ENCODE measurements around the gene BSX.

Gene BSX

GRCh38 chr11:123018702-123019101, 37.1 kb upstream of the BSX start:
- no peak for TF ChIP-seq SPI1 (IDR thresholded peaks at IDR 0.05; ENCODE audit: borderline replicate concordance, low read depth)
- no peak for TF ChIP-seq POLR2AphosphoS5 (IDR thresholded peaks at IDR 0.05; ENCODE audit: low read depth)
- no peak for TF ChIP-seq GABPA (IDR thresholded peaks at IDR 0.05; ENCODE audit: low read depth)
- no peak for TF ChIP-seq REST (IDR thresholded peaks at IDR 0.05; ENCODE audit: insufficient replicate concordance, low read depth)
- TF ChIP-seq CTCF (IDR thresholded peaks at IDR 0.05; ENCODE audit: insufficient read depth, low read length), result no peak
- no peak overlapping the region for H3K27ac ChIP-seq (replicated peaks)
- DNase-seq (ENCODE audit: low read depth in 1 of 2, low spot score in 1 of 2), result no peak
- H3K27me3 ChIP-seq (ENCODE audit: insufficient read depth, poor library complexity, severe bottlenecking), result peaks cover 4% of the 10 kb centered on the region
- H3K4me3 ChIP-seq (replicated peaks; ENCODE audit: insufficient read depth, low read length), result no peak overlapping the region

- DNase-seq (ENCODE audit: low read depth in 1 of 2, low spot score in 1 of 2), result no peak
Measured at GRCh38 chr11:123011510-123011909, 29.9 kb upstream of the BSX start.

More at GRCh38 chr11:123011510-123011909, 29.9 kb upstream of the BSX start:
- H3K27ac ChIP-seq (replicated peaks), result no peak overlapping the region
- peaks cover 2% of the 10 kb centered on the region for H3K27me3 ChIP-seq (ENCODE audit: insufficient read depth, poor library complexity, severe bottlenecking)
- no peak overlapping the region for H3K4me3 ChIP-seq (replicated peaks; ENCODE audit: insufficient read depth, low read length)
- no peak for TF ChIP-seq CTCF (IDR thresholded peaks at IDR 0.05; ENCODE audit: insufficient read depth, low read length)
- no peak for TF ChIP-seq GABPA (IDR thresholded peaks at IDR 0.05; ENCODE audit: low read depth)
- no peak for TF ChIP-seq REST (IDR thresholded peaks at IDR 0.05; ENCODE audit: insufficient replicate concordance, low read depth)
- no peak for TF ChIP-seq SPI1 (IDR thresholded peaks at IDR 0.05; ENCODE audit: borderline replicate concordance, low read depth)
- TF ChIP-seq POLR2AphosphoS5 (IDR thresholded peaks at IDR 0.05; ENCODE audit: low read depth), result no peak
